SU-DHL-6 (cell line): Measurements from ENCODE around the gene PGA4.

Source experiments
- H2AFZ ChIP-seq: fragments of 200-600 bp; sonication (generic); 2 replicates; pipeline ENCODE4 v1.6.1; 2014; ENCODE audit warnings: low read depth, mild to moderate bottlenecking, moderate library complexity, mixed read lengths, antibody characterized with exemption, low read length; ENCODE audit not compliant: severe bottlenecking
- H3F3A ChIP-seq: fragments of 200-600 bp; shearing (Covaris generic); 2 replicates; pipeline ENCODE4 v1.6.0; 2016; ENCODE audit warnings: antibody characterized with exemption, mild to moderate bottlenecking; ENCODE audit not compliant: insufficient read depth
- H3K27ac ChIP-seq: fragments of 200-600 bp; sonication (generic); 2 replicates; pipeline ENCODE4 v1.5.1; 2016; ENCODE audit warnings: low read depth, mild to moderate bottlenecking, low read length, moderate library complexity, mixed read lengths
- H3K27me3 ChIP-seq: fragments of 200-600 bp; sonication (generic), shearing (Covaris generic); 2 replicates; pipeline ENCODE4 v1.6.0; 2014; ENCODE audit warnings: mild to moderate bottlenecking, low read length
- H3K36me3 ChIP-seq: fragments of 200-600 bp; sonication (generic); 2 replicates; pipeline ENCODE4 v1.6.1; 2014; ENCODE audit warnings: mild to moderate bottlenecking, low read length, mixed read lengths
- H3K4me2 ChIP-seq: fragments of 300-600, 200-600 bp; shearing (Covaris generic), sonication (generic); 2 replicates; pipeline ENCODE4 v1.6.0; 2014; ENCODE audit warnings: low read length, low read depth, mild to moderate bottlenecking; ENCODE audit not compliant: poor library complexity, severe bottlenecking
- H3K4me3 ChIP-seq: fragments of 200-600 bp; sonication (generic); 2 replicates; pipeline ENCODE4 v1.5.1; 2014; ENCODE audit warnings: antibody characterized with exemption, low read length, mild to moderate bottlenecking, mixed read lengths; ENCODE audit not compliant: insufficient read depth, poor library complexity, severe bottlenecking
- H3K79me2 ChIP-seq: fragments of 200-600 bp; sonication (generic); 2 replicates; pipeline ENCODE4 v1.6.1; 2014; ENCODE audit warnings: mild to moderate bottlenecking, low read length, moderate library complexity; ENCODE audit not compliant: insufficient read depth
- H3K9ac ChIP-seq: fragments of 200-600 bp; sonication (generic); 2 replicates; pipeline ENCODE4 v1.7.0; 2014; ENCODE audit warnings: mild to moderate bottlenecking, low read length
- H3K9me2 ChIP-seq: fragments of 200-600 bp; sonication (generic); replicated peaks from 2 replicates; pipeline ENCODE4 v1.6.1; 2014; ENCODE audit warnings: low read length; ENCODE audit not compliant: insufficient read depth
- H3K9me3 ChIP-seq: fragments of 200-600 bp; sonication (generic); 2 replicates; pipeline ENCODE4 v1.6.1; 2014; ENCODE audit warnings: low read length, mixed read lengths; ENCODE audit not compliant: insufficient read depth
- H4K20me1 ChIP-seq: fragments of 200-600 bp; sonication (generic); 2 replicates; pipeline ENCODE4 v1.6.1; 2014; ENCODE audit warnings: low read depth, mild to moderate bottlenecking, antibody characterized with exemption, low read length, moderate library complexity, mixed read lengths
- EZH2phosphoT487 ChIP-seq: fragments of 200-600 bp; sonication (generic), shearing (Covaris generic); conservative IDR thresholded peaks from 2 replicates; pipeline ENCODE4 v1.6.1; 2018; ENCODE audit warnings: mild to moderate bottlenecking, antibody characterized with exemption, low read length, moderate library complexity, mixed read lengths
- TF ChIP-seq, protein P1 (sequence below): fragments of 200-600 bp; sonication (generic); IDR thresholded peaks from one replicate; pipeline ENCODE4 v1.5.1; 2017; ENCODE audit warnings: antibody characterized with exemption, mild to moderate bottlenecking, low read length, moderate library complexity; ENCODE audit not compliant: insufficient read depth, poor library complexity, severe bottlenecking

The PGA4 gene

DNA sequence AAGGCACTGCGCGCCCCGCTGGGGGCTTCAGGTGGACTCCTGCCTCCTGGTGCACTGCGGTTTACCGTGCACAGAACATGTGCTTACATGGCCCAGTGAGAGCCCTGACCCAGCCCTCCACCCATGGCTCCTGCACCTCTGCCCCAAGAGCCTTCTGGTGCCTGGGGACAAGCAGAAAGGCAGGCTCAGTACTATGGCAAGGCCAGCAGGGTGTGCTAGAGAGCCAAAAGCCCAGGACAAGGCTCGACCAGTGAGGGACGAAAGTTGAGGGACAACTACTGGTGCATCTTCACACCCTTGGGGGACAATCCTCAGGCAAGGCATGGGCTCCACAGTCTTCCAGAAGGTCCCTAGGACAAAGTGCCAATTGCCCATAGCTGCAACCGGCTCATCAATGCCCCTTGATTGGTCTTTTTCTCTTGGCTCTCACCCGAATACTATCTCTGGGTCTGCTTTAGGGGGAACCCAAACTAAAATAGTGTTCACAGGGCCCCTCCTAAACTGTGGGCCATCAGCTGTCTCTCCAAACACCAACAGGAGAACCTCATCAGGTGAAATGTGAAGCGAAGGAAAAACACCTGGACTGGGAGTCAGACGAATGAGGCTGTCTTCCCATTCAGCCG, 32.4 kb downstream of the PGA4 start:
- H3K4me2 ChIP-seq: no peak overlapping the region
- H3K27me3 ChIP-seq: no peaks in the 10 kb centered on the region
- H3K9me2 ChIP-seq: no peaks in the 10 kb centered on the region
- no peak overlapping the region for H3K27ac ChIP-seq
- no peak overlapping the region for H3K9ac ChIP-seq
- no peaks in the 10 kb centered on the region for H4K20me1 ChIP-seq
- H2AFZ ChIP-seq: no peak overlapping the region
- H3K36me3 ChIP-seq: no peaks in the 10 kb centered on the region
- no peaks in the 10 kb centered on the region for H3K9me3 ChIP-seq
- H3F3A ChIP-seq: no peaks in the 10 kb centered on the region
- H3K79me2 ChIP-seq: no peaks in the 10 kb centered on the region
- TF ChIP-seq EZH2phosphoT487: no peak
- TF ChIP-seq, protein P1, sequence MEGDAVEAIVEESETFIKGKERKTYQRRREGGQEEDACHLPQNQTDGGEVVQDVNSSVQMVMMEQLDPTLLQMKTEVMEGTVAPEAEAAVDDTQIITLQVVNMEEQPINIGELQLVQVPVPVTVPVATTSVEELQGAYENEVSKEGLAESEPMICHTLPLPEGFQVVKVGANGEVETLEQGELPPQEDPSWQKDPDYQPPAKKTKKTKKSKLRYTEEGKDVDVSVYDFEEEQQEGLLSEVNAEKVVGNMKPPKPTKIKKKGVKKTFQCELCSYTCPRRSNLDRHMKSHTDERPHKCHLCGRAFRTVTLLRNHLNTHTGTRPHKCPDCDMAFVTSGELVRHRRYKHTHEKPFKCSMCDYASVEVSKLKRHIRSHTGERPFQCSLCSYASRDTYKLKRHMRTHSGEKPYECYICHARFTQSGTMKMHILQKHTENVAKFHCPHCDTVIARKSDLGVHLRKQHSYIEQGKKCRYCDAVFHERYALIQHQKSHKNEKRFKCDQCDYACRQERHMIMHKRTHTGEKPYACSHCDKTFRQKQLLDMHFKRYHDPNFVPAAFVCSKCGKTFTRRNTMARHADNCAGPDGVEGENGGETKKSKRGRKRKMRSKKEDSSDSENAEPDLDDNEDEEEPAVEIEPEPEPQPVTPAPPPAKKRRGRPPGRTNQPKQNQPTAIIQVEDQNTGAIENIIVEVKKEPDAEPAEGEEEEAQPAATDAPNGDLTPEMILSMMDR: peak; percentile 68
- no peak overlapping the region for H3K4me3 ChIP-seq

DNA sequence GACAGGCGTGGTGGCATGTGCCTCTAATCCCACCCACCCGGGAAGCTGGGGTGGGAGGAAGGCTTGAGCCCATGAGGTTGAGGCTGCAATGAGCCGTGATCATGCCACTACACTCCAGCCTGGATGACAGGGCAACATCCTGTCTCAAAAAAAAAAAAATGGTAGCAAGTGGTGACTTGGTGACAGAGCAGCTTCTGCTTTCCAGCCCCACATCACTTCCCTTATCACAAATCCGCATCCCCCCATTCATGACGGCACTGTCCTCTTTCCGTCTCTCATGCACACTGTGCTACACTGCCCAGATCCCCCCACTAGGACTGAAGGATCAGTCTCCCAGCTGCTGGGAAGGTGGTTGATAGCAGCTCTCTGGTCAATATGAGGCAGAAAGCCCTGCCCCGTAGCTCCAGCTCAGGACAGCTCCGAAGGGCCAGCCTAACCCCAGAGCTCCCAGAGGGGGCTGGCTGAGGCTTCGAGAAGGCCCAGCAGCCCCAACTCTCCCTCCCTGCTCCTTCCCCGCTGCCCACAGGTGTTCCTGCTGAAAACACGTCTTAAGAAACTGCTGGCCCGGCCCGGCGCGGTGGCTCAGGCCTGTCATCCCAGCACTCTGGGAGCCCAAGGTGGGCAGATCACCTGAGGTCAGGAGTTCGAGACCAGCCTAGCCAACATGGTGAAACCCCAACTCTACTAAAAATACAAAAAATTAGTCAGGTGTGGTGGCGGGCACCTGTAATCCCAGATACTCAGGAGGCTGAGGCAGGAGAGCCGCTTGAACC, 34.7 kb downstream of the PGA4 start:
- H3K27me3 ChIP-seq: no peaks in the 10 kb centered on the region
- H2AFZ ChIP-seq: no peak overlapping the region
- H3K36me3 ChIP-seq: no peaks in the 10 kb centered on the region
- H3K4me3 ChIP-seq: no peak overlapping the region
- no peaks in the 10 kb centered on the region for H3K9me2 ChIP-seq
- no peaks in the 10 kb centered on the region for H3K9me3 ChIP-seq
- no peak for TF ChIP-seq EZH2phosphoT487
- TF ChIP-seq, protein P1: no peak
- no peak overlapping the region for H3K27ac ChIP-seq
- H3K4me2 ChIP-seq: no peak overlapping the region
- H3F3A ChIP-seq: no peaks in the 10 kb centered on the region
- no peaks in the 10 kb centered on the region for H4K20me1 ChIP-seq
- no peak overlapping the region for H3K9ac ChIP-seq
- no peaks in the 10 kb centered on the region for H3K79me2 ChIP-seq

DNA sequence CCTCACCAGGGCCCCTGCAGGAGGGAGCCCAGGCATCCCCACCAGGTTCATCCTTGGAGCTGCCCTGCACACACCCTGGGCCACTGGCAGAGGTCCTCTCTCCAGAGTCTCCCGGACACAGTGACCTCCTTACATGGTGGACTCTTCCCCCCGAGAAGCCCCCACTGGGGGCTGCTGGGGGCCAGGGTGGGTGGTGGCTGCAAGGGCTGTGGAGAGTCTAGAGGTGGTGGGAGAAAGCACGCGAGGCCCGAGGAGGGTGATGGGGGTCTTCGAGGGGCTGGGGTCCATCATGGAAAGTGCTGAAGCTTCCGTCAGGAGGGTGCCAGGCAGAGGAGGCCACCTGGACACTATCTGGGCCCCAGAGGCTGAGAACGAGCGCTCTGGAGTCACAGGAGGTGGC, 36.4 kb downstream of the PGA4 start:
- H3K27ac ChIP-seq: no peak overlapping the region
- H3K79me2 ChIP-seq: no peaks in the 10 kb centered on the region
- no peak overlapping the region for H2AFZ ChIP-seq
- H3K4me3 ChIP-seq: no peak overlapping the region
- no peaks in the 10 kb centered on the region for H3K27me3 ChIP-seq
- H3F3A ChIP-seq: no peaks in the 10 kb centered on the region
- no peak overlapping the region for H3K4me2 ChIP-seq
- no peaks in the 10 kb centered on the region for H3K9me3 ChIP-seq
- H4K20me1 ChIP-seq: no peaks in the 10 kb centered on the region
- H3K9ac ChIP-seq: no peak overlapping the region
- H3K9me2 ChIP-seq: no peaks in the 10 kb centered on the region
- H3K36me3 ChIP-seq: no peaks in the 10 kb centered on the region; the same call in 1 of the 2 replicates
- no peak for TF ChIP-seq EZH2phosphoT487
- TF ChIP-seq, protein P1: no peak
